GM12878 (cell line): ENCODE results near the gene SMG6. TPM values are rescaled to one million over a fixed set of nuclear protein-coding genes. Genes with fewer than 3 reads are reported as not detected.

Source experiments
- ATAC-seq: fragments of 200-7000 bp; cut with Tn5 transposase; 3 replicates; pipeline ENCODE4 v1.9.1; 2020; ENCODE audit warnings: mild to moderate bottlenecking, moderate library complexity
- BruUV-seq: library from RNA; stranded (reverse); fragments of 400-500 nt; replicated peaks from 2 replicates; lab custom pipeline; 2021; lab: Mats Ljungman, UMichigan
- CTCF ChIA-PET: fragments of 300-600 bp; sonication (Branson Sonifier 250); formaldehyde crosslinking; extraction: SDS; loops from one replicate; lab custom pipeline; 2021; ENCODE audit warnings: inconsistent platforms; lab: Yijun Ruan, JAX
- POLR2A ChIA-PET: fragments of 350-600 bp; formaldehyde crosslinking; extraction: SDS; loops from one replicate; lab custom pipeline; 2021; ENCODE audit warnings: inconsistent platforms; lab: Charles Lee
- RAD21 ChIA-PET: fragments of 300-600 bp; sonication (Branson Sonifier 250); formaldehyde crosslinking; loops from one replicate; lab custom pipeline; 2023; ENCODE audit warnings: antibody characterized with exemption; ENCODE audit not compliant: unreplicated experiment; lab: Charles Lee
- SMC1A ChIA-PET: fragments of 300-600 bp; sonication (Branson Sonifier 250); formaldehyde crosslinking; loops from one replicate; lab custom pipeline; 2023; ENCODE audit not compliant: unreplicated experiment, uncharacterized antibody; lab: Charles Lee
- DNase-seq: peaks from one replicate; pipeline ENCODE4 v3.0.0-alpha.2; 2011; ENCODE audit warnings: low read depth, low spot score
- FAIRE-seq: peaks from 3 replicates; lab custom pipeline; 2011; peaks lifted over from hg19 to GRCh38; lab: Jason Lieb, UNC
- H2AFZ ChIP-seq: 2 replicates; pipeline ENCODE4 v1.6.0; 2011; ENCODE audit warnings: low read depth, low read length, control low read depth; ENCODE audit not compliant: control insufficient read depth
- H3K27ac ChIP-seq: 2 replicates; pipeline ENCODE4 v1.5.1; 2011; ENCODE audit warnings: control low read depth; ENCODE audit not compliant: control insufficient read depth, insufficient read depth
- H3K27me3 ChIP-seq, 2 experiments: replicated peaks in 1 of 2; 2 replicates each; pipeline versions ENCODE4 v1.6.0 to v1.6.1; 2011; ENCODE audit warnings: low read length in 1 of 2; ENCODE audit not compliant: control insufficient read depth in 2 of 2, insufficient read depth in 2 of 2
- H3K36me3 ChIP-seq, 2 experiments: 2 replicates each; pipeline ENCODE4 v1.5.1; 2011; ENCODE audit warnings: low read length in 1 of 2; ENCODE audit not compliant: control insufficient read depth in 2 of 2, insufficient read depth in 2 of 2
- H3K4me1 ChIP-seq: 2 replicates; pipeline ENCODE4 v1.6.1; 2011; ENCODE audit warnings: mild to moderate bottlenecking, low read length, moderate library complexity, mixed read lengths; ENCODE audit not compliant: control insufficient read depth, insufficient read depth
- H3K4me2 ChIP-seq: 2 replicates; pipeline ENCODE4 v1.6.0; 2011; ENCODE audit warnings: control low read depth; ENCODE audit not compliant: control insufficient read depth, insufficient read depth
- H3K4me3 ChIP-seq: fragments of 200-600 bp; sonication (generic); 2 replicates; pipeline ENCODE4 v1.5.1; 2016
- H3K79me2 ChIP-seq: 2 replicates; pipeline ENCODE4 v1.6.0; 2011; ENCODE audit warnings: low read length; ENCODE audit not compliant: control insufficient read depth, insufficient read depth
- H3K9ac ChIP-seq: 2 replicates; pipeline ENCODE4 v1.8.0; 2011; ENCODE audit warnings: low read length, control low read depth, mixed read lengths; ENCODE audit not compliant: control insufficient read depth, insufficient read depth
- H3K9me3 ChIP-seq: replicated peaks from 3 replicates; pipeline ENCODE4 v1.5.1; 2011; ENCODE audit warnings: mild to moderate bottlenecking, low read length; ENCODE audit not compliant: control insufficient read depth, insufficient read depth
- H4K20me1 ChIP-seq: 2 replicates; pipeline ENCODE4 v1.6.0; 2011; ENCODE audit not compliant: control insufficient read depth, insufficient read depth
- ASH2L ChIP-seq: fragments of 300-600, 200-600 bp; sonication (generic); IDR thresholded peaks from 2 replicates; pipeline ENCODE4 v1.6.1; 2017; ENCODE audit warnings: low read depth, mild to moderate bottlenecking, borderline replicate concordance
- BHLHE40 ChIP-seq, 2 experiments: fragments of 450-650 bp in 1 of 2; IDR thresholded peaks; 2 replicates each; pipeline ENCODE4 v1.6.1; 2011 to 2017; ENCODE audit warnings: low read depth in 2 of 2, borderline replicate concordance in 1 of 2, improper control_type of control experiment in 1 of 2, low read length in 1 of 2, mild to moderate bottlenecking in 1 of 2
- DPF2 ChIP-seq: fragments of 450-650 bp; IDR thresholded peaks from 2 replicates; pipeline ENCODE4 v1.6.1; 2017; ENCODE audit warnings: mild to moderate bottlenecking
- NBN ChIP-seq: fragments of 450-650 bp; IDR thresholded peaks from 2 replicates; pipeline ENCODE4 v1.6.1; 2016
- NR2F1 ChIP-seq: fragments of 450-650 bp; conservative IDR thresholded peaks from 2 replicates; pipeline ENCODE4 v1.6.1; 2017; ENCODE audit warnings: mild to moderate bottlenecking
- POLR2A ChIP-seq: IDR thresholded peaks from 2 replicates; pipeline ENCODE4 v1.6.1; 2011; ENCODE audit warnings: low read depth, mild to moderate bottlenecking, low read length
- RBBP5 ChIP-seq: fragments of 200-600 bp; sonication (generic); conservative IDR thresholded peaks from 2 replicates; pipeline ENCODE4 v1.6.1; 2016
- RCOR1 ChIP-seq: conservative IDR thresholded peaks from 2 replicates; pipeline ENCODE4 v1.6.1; 2012; ENCODE audit warnings: low read depth, low read length, improper control_type of control experiment
- REST ChIP-seq: IDR thresholded peaks from 2 replicates; pipeline ENCODE4 v1.6.1; 2012; ENCODE audit warnings: mild to moderate bottlenecking, low read depth, low read length
- SUZ12 ChIP-seq: fragments of 200-600 bp; sonication (generic); IDR thresholded peaks from one replicate; pipeline ENCODE4 v1.6.1; 2018; ENCODE audit warnings: antibody characterized with exemption, mild to moderate bottlenecking; ENCODE audit not compliant: unreplicated experiment
- ZNF687 ChIP-seq: fragments of 450-650 bp; IDR thresholded peaks from 2 replicates; pipeline ENCODE4 v1.6.1; 2017; ENCODE audit warnings: mild to moderate bottlenecking, moderate library complexity
- WGBS: methylation state at CpG from one replicate; pipeline ENCODE4 v1.1.6; 2016; ENCODE audit warnings: low lambda C conversion rate; ENCODE audit not compliant: insufficient replicate concordance, insufficient coverage; ENCODE audit errors: missing lambda C conversion rate; 5-methylcytosine and 5-hydroxymethylcytosine counted together
- in situ Hi-C: fragments of 300-500 bp; cut with MboI; formaldehyde crosslinking; loops from 9 replicates; pipeline ENCODE4 v1.14.3; 2018; ENCODE audit warnings: mixed read lengths
- intact Hi-C: fragments of 100-400 bp; cut with micrococcal nuclease; formaldehyde crosslinking; loops from one replicate; pipeline ENCODE4 v1.14.2; 2022; ENCODE audit not compliant: unreplicated experiment
- polyA plus RNA-seq, 11 experiments: library from polyadenylated mRNA; depleted of rRNA in 4 of 11; unstranded in 6 of 11; stranded (reverse) in 5 of 11; fragments of >200 nt; fragmentation: Nextera tagmentation in 4 of 11; fragmentation: Illumina TruSeq in 1 of 11; extraction: Ambion mirVana in 4 of 11; extraction: Trizol in 1 of 11; gene quantifications; 1 replicate in 1 of 11; 2 replicates in 10 of 11; pipeline versions ENCODE4 v1.2.1 to v1.2.3, GENCODE V29; 2011 to 2016; ENCODE audit warnings: inconsistent platforms in 2 of 11, missing spikeins in 2 of 11, low read depth in 1 of 11
- total RNA-seq, 4 experiments: library from RNA; depleted of rRNA in 3 of 4; stranded (reverse); fragments of >200 nt in 3 of 4; fragmentation: Illumina TruSeq in 1 of 4; extraction: Trizol in 1 of 4; gene quantifications; 2 replicates each; pipeline versions ENCODE4 v1.2.1 to v1.2.3, GENCODE V29; 2013 to 2021
- TF ChIP-seq, protein P1 (sequence below): fragments of 450-650 bp; IDR thresholded peaks from 2 replicates; pipeline ENCODE4 v1.6.1; 2017; ENCODE audit warnings: mild to moderate bottlenecking, low read depth, inconsistent platforms; ENCODE audit not compliant: poor library complexity, severe bottlenecking

SMG6 gene
- total and polyA plus RNA-seq, 10 of the 15 experiments (the other 5 are each of a cell fraction or from before 2014, with no cell fraction given) = 0.58 to 28.7 (median 15.7) TPM

DNA sequence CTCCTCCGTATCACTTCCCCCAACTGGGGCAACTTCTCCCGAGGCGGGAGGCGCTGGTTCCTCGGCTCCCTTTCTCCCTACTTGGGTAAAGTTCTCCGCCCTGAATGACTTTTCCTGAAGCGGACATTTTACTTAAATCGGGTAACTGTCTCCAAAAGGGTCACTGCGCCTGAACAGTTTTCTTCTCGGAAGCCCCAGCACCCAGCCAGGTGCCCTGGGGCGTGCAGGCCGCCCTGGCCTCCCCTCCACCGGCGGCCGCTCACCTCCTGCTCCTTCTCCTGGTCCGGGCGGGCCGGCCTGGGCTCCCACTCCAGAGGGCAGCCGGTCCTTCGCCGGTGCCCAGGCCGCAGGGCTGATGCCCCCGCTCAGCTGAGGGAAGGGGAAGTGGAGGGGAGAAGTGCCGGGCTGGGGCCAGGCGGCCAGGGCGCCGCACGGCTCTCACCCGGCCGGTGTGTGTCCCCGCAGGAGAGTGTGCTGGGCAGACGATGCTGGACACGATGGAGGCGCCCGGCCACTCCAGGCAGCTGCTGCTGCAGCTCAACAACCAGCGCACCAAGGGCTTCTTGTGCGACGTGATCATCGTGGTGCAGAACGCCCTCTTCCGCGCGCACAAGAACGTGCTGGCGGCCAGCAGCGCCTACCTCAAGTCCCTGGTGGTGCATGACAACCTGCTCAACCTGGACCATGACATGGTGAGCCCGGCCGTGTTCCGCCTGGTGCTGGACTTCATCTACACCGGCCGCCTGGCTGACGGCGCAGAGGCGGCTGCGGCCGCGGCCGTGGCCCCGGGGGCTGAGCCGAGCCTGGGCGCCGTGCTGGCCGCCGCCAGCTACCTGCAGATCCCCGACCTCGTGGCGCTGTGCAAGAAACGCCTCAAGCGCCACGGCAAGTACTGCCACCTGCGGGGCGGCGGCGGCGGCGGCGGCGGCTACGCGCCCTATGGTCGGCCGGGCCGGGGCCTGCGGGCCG is 247.1 kb downstream of the SMG6 start:
- H3K36me3 ChIP-seq = peaks cover 4 to 22% of the 10 kb centered on the region in 2 experiments
- peaks cover 59% of the 10 kb centered on the region for H3K79me2 ChIP-seq
- no peaks in the 10 kb centered on the region; the same call in 2 of the 3 replicates for H3K9me3 ChIP-seq
- peak overlapping the region; percentile 95 for H3K4me3 ChIP-seq
- ChIA-PET SMC1A (interaction anchor here (0.8 to 8.6 kb wide), 16 partner anchors 13 to 229 kb away, joined by 3 to 141 read pairs (median 5); no protein-coding TSS in a partner anchor), CTCF (interaction anchor here (0.6 to 8.4 kb wide), 25 partner anchors 13 to 335 kb away, joined by 3 to 265 read pairs (median 6); partner anchors contain the start of genes SMG6 and SRR), POLR2A (interaction anchor here (0.6 to 6.7 kb wide), 20 partner anchors 9 to 340 kb away, joined by 3 to 61 read pairs (median 4); no protein-coding TSS in a partner anchor), RAD21 (interaction anchor here (0.8 to 8.4 kb wide), 25 partner anchors 14 to 340 kb away, joined by 3 to 271 read pairs (median 10); partner anchors contain the start of gene TSR1)
- H2AFZ ChIP-seq = 0 out of 2 replicates have a peak overlapping the region, but pooled peaks have one; percentile 17
- peak overlapping the region; percentile 84 for H3K27ac ChIP-seq
- peak overlapping the region; percentile 89 for H3K9ac ChIP-seq
- under 1% methylated on average over 83 of the region's 85 CpGs for WGBS
- TSS peak; percentile 61 for BruUV-seq
- in situ Hi-C loops (no loop called here), intact Hi-C loops (loop anchor here (5.0 kb wide), 1 partner anchor 36 kb away; no protein-coding TSS in a partner anchor)
- H4K20me1 ChIP-seq = no peaks in the 10 kb centered on the region
- FAIRE-seq (no peak), DNase-seq (no peak), ATAC-seq (peak; percentile 9)
- peak overlapping the region; percentile 81 for H3K4me2 ChIP-seq
- peaks cover 26% of the 10 kb centered on the region for H3K4me1 ChIP-seq
- peaks cover under 1 to 2% of the 10 kb centered on the region in 2 experiments; a peak in 2 of 4 replicates for H3K27me3 ChIP-seq
- no peak for TF ChIP-seq NBN
- no peak for TF ChIP-seq SUZ12
- peak; percentile 84 for TF ChIP-seq POLR2A
- no peak for TF ChIP-seq ASH2L
- peak; percentile 95 for TF ChIP-seq ZNF687
- no peak for TF ChIP-seq RCOR1
- no peak for TF ChIP-seq REST
- TF ChIP-seq, protein P1, sequence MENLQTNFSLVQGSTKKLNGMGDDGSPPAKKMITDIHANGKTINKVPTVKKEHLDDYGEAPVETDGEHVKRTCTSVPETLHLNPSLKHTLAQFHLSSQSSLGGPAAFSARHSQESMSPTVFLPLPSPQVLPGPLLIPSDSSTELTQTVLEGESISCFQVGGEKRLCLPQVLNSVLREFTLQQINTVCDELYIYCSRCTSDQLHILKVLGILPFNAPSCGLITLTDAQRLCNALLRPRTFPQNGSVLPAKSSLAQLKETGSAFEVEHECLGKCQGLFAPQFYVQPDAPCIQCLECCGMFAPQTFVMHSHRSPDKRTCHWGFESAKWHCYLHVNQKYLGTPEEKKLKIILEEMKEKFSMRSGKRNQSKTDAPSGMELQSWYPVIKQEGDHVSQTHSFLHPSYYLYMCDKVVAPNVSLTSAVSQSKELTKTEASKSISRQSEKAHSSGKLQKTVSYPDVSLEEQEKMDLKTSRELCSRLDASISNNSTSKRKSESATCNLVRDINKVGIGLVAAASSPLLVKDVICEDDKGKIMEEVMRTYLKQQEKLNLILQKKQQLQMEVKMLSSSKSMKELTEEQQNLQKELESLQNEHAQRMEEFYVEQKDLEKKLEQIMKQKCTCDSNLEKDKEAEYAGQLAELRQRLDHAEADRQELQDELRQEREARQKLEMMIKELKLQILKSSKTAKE = no peak
- peak; percentile 70 to 88 for TF ChIP-seq BHLHE40 (IDR thresholded peaks at IDR 0.05; ENCODE audit: borderline replicate concordance in 1 of 2, low read depth in 2 of 2, low read length in 1 of 2)
- no peak for TF ChIP-seq RBBP5
- TF ChIP-seq DPF2 = peak; percentile 55; the same call in 1 of the 2 replicates
- TF ChIP-seq NR2F1 = peak; percentile 37; the same call in 1 of the 2 replicates
